DND-41 (cell line): ENCODE results near the gene EIF3CL.
"Not testable (repeated sequence)": the region's sequence is repeated elsewhere in the genome, so short reads cannot be mapped to it uniquely, and the experiment has no call there.

Experiments used
- CTCF ChIP-seq: IDR thresholded peaks from 2 replicates; pipeline ENCODE4 v1.5.1; 2012; ENCODE audit warnings: borderline replicate concordance, low read length, moderate library complexity, mild to moderate bottlenecking; ENCODE audit not compliant: poor library complexity, severe bottlenecking; ENCODE audit errors: extremely low read depth
- EZH2 ChIP-seq: IDR thresholded peaks from 3 replicates; pipeline ENCODE4 v1.6.1; 2012; ENCODE audit warnings: borderline replicate concordance, low read depth, mild to moderate bottlenecking, moderate library complexity, low read length, inconsistent platforms; ENCODE audit not compliant: severe bottlenecking

GRCh38 chr16:28426060-28426680 is 22.5 kb upstream of the EIF3CL start:
- TF ChIP-seq CTCF, EZH2: not testable (repeated sequence)
